ENCODE results near the gene EBF3.

Gene EBF3

GRCh38 chr10:129955601-129956285 is 8.3 kb downstream of the EBF3 start:
- H3K27ac Mint-ChIP-seq, result no peak overlapping the region

GRCh38 chr10:129954492-129955315 is 9.4 kb downstream of the EBF3 start:
- peaks cover 49% of the 10 kb centered on the region for H3K27me3 Mint-ChIP-seq
- H3K27ac Mint-ChIP-seq, result no peak overlapping the region
- peaks cover 6% of the 10 kb centered on the region for H3K4me1 Mint-ChIP-seq
- no peaks in the 10 kb centered on the region for H3K36me3 Mint-ChIP-seq
- no peaks in the 10 kb centered on the region for H3K9me3 Mint-ChIP-seq
- H3K4me3 Mint-ChIP-seq, result no peak overlapping the region

More at GRCh38 chr10:129955601-129956285, 8.3 kb downstream of the EBF3 start:
- Mint-ChIP-seq H3K4me1 (peaks cover 13% of the 10 kb centered on the region), H3K9me3 (no peaks in the 10 kb centered on the region), H3K27me3 (peaks cover 55% of the 10 kb centered on the region), H3K4me3 (no peak overlapping the region), H3K36me3 (peaks cover 2% of the 10 kb centered on the region)

- no peak overlapping the region for H3K4me3 Mint-ChIP-seq
- peaks cover 48% of the 10 kb centered on the region for H3K27me3 Mint-ChIP-seq
- H3K9me3 Mint-ChIP-seq, result no peaks in the 10 kb centered on the region
- peaks cover 4% of the 10 kb centered on the region for H3K4me1 Mint-ChIP-seq
- H3K36me3 Mint-ChIP-seq, result no peaks in the 10 kb centered on the region
- no peak overlapping the region for H3K27ac Mint-ChIP-seq
Observed at GRCh38 chr10:129953119-129954051, 10.7 kb downstream of the EBF3 start.

GRCh38 chr10:129952378-129953118 is 11.5 kb downstream of the EBF3 start:
- Mint-ChIP-seq H3K4me3 (no peak overlapping the region), H3K36me3 (no peaks in the 10 kb centered on the region), H3K27ac (no peak overlapping the region), H3K4me1 (no peaks in the 10 kb centered on the region), H3K27me3 (peaks cover 45% of the 10 kb centered on the region), H3K9me3 (no peaks in the 10 kb centered on the region)

GRCh38 chr10:129951970-129952265 is 12.2 kb downstream of the EBF3 start:
- Mint-ChIP-seq H3K27ac (no peak overlapping the region), H3K4me1 (no peaks in the 10 kb centered on the region), H3K9me3 (no peaks in the 10 kb centered on the region), H3K27me3 (peaks cover 40% of the 10 kb centered on the region), H3K36me3 (no peaks in the 10 kb centered on the region), H3K4me3 (no peak overlapping the region)

- H3K4me1 Mint-ChIP-seq, result no peaks in the 10 kb centered on the region
- no peak overlapping the region for H3K27ac Mint-ChIP-seq
- no peaks in the 10 kb centered on the region for H3K9me3 Mint-ChIP-seq
- H3K27me3 Mint-ChIP-seq, result peaks cover 34% of the 10 kb centered on the region
- H3K4me3 Mint-ChIP-seq, result no peak overlapping the region
- no peaks in the 10 kb centered on the region for H3K36me3 Mint-ChIP-seq
Observed at GRCh38 chr10:129951101-129951969, 12.7 kb downstream of the EBF3 start.

- no peak overlapping the region for H3K27ac Mint-ChIP-seq
- H3K4me3 Mint-ChIP-seq, result no peak overlapping the region
- H3K27me3 Mint-ChIP-seq, result peaks cover 30% of the 10 kb centered on the region
- H3K4me1 Mint-ChIP-seq, result no peaks in the 10 kb centered on the region
- H3K9me3 Mint-ChIP-seq, result no peaks in the 10 kb centered on the region
- H3K36me3 Mint-ChIP-seq, result no peaks in the 10 kb centered on the region
Observed at GRCh38 chr10:129950676-129951075, 13.4 kb downstream of the EBF3 start.

GRCh38 chr10:129949891-129950291 is 14.2 kb downstream of the EBF3 start:
- Mint-ChIP-seq H3K36me3 (no peaks in the 10 kb centered on the region), H3K4me3 (no peak overlapping the region)

GRCh38 chr10:129949411-129949810 is 14.7 kb downstream of the EBF3 start:
- Mint-ChIP-seq H3K9me3 (no peaks in the 10 kb centered on the region), H3K36me3 (no peaks in the 10 kb centered on the region), H3K27me3 (peaks cover 17% of the 10 kb centered on the region), H3K27ac (no peak overlapping the region), H3K4me3 (no peak overlapping the region), H3K4me1 (no peaks in the 10 kb centered on the region)

More at GRCh38 chr10:129949891-129950291, 14.2 kb downstream of the EBF3 start:
- H3K27me3 Mint-ChIP-seq, result peaks cover 22% of the 10 kb centered on the region
- no peaks in the 10 kb centered on the region for H3K9me3 Mint-ChIP-seq
- no peak overlapping the region for H3K27ac Mint-ChIP-seq
- no peaks in the 10 kb centered on the region for H3K4me1 Mint-ChIP-seq

GRCh38 chr10:129946859-129947258 is 17.2 kb downstream of the EBF3 start:
- H3K4me1 Mint-ChIP-seq, result no peaks in the 10 kb centered on the region
- peaks cover 9% of the 10 kb centered on the region for H3K27me3 Mint-ChIP-seq

GRCh38 chr10:129945941-129946760 is 17.9 kb downstream of the EBF3 start:
- Mint-ChIP-seq H3K27me3 (peaks cover 7% of the 10 kb centered on the region), H3K4me3 (no peak overlapping the region), H3K27ac (no peak overlapping the region), H3K9me3 (no peaks in the 10 kb centered on the region), H3K4me1 (no peaks in the 10 kb centered on the region), H3K36me3 (no peaks in the 10 kb centered on the region)

More at GRCh38 chr10:129946859-129947258, 17.2 kb downstream of the EBF3 start:
- no peaks in the 10 kb centered on the region for H3K9me3 Mint-ChIP-seq
- no peaks in the 10 kb centered on the region for H3K36me3 Mint-ChIP-seq
- no peak overlapping the region for H3K27ac Mint-ChIP-seq
- H3K4me3 Mint-ChIP-seq, result no peak overlapping the region

GRCh38 chr10:129945526-129945925 is 18.5 kb downstream of the EBF3 start:
- Mint-ChIP-seq H3K27me3 (peaks cover 8% of the 10 kb centered on the region), H3K4me1 (no peaks in the 10 kb centered on the region), H3K27ac (no peak overlapping the region), H3K9me3 (no peaks in the 10 kb centered on the region), H3K36me3 (no peaks in the 10 kb centered on the region), H3K4me3 (no peak overlapping the region)

GRCh38 chr10:129945064-129945463 is 19.0 kb downstream of the EBF3 start:
- Mint-ChIP-seq H3K4me1 (no peaks in the 10 kb centered on the region), H3K27me3 (peaks cover 8% of the 10 kb centered on the region), H3K4me3 (no peak overlapping the region), H3K27ac (no peak overlapping the region), H3K36me3 (no peaks in the 10 kb centered on the region), H3K9me3 (no peaks in the 10 kb centered on the region)

- Mint-ChIP-seq H3K4me3 (no peak overlapping the region), H3K9me3 (no peaks in the 10 kb centered on the region), H3K27ac (no peak overlapping the region), H3K36me3 (no peaks in the 10 kb centered on the region), H3K27me3 (peaks cover 10% of the 10 kb centered on the region), H3K4me1 (no peaks in the 10 kb centered on the region)
Observed at GRCh38 chr10:129944456-129944855, 19.6 kb downstream of the EBF3 start.

Measured in activated naive CD4-positive, alpha-beta T cell treated with anti-CD3 and anti-CD28 coated beads, Interleukin-2, amount 50 U/mL, for 24 hours (primary cell).